Tibial nerve (tissue), 4 donors: ENCODE data around the gene TYRO3.

Source experiments
- EP300 ChIP-seq, 2 donors: sonication (generic); formaldehyde crosslinking; IDR thresholded peaks; one replicate each; pipeline ENCODE4 v1.6.1; 2017; ENCODE audit warnings: antibody characterized with exemption in 2 of 2, mild to moderate bottlenecking in 1 of 2
- POLR2A ChIP-seq, 2 donors: fragments of 450-650 bp; IDR thresholded peaks; one replicate each; pipeline ENCODE4 v1.6.1; 2017; ENCODE audit warnings: antibody characterized with exemption in 2 of 2, mild to moderate bottlenecking in 2 of 2, moderate library complexity in 2 of 2
- TF ChIP-seq, protein P1 (sequence below), 5 experiments: fragments of 200-600 bp in 3 of 5; fragments of 450-650 bp in 2 of 5; sonication (generic) in 3 of 5; IDR thresholded peaks; one replicate each; pipeline ENCODE4 v1.5.1; 2016 to 2019; ENCODE audit warnings: antibody characterized with exemption in 5 of 5, mild to moderate bottlenecking in 3 of 5, moderate library complexity in 2 of 5

DNA sequence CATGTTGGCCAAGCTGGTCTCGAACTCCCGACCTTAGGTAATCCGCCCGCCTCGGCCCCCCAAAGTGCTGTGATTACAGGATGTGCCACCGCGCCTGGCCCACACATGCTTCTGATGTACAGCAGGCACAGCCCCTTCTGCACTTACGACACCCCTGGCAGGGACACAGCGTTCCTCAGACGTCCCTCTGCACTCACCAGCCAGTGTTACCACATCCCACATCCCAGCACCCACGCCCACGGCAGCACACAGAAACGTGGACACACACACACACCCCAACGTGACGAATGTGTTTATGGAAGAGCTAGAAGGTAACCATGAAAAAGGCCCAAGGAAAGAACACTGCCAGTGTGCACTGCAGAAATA is 14.4 kb upstream of the TYRO3 start:
- TF ChIP-seq POLR2A (IDR thresholded peaks at IDR 0.05) (no peak), EP300 (IDR thresholded peaks at IDR 0.05) (no peak)
- TF ChIP-seq, protein P1, sequence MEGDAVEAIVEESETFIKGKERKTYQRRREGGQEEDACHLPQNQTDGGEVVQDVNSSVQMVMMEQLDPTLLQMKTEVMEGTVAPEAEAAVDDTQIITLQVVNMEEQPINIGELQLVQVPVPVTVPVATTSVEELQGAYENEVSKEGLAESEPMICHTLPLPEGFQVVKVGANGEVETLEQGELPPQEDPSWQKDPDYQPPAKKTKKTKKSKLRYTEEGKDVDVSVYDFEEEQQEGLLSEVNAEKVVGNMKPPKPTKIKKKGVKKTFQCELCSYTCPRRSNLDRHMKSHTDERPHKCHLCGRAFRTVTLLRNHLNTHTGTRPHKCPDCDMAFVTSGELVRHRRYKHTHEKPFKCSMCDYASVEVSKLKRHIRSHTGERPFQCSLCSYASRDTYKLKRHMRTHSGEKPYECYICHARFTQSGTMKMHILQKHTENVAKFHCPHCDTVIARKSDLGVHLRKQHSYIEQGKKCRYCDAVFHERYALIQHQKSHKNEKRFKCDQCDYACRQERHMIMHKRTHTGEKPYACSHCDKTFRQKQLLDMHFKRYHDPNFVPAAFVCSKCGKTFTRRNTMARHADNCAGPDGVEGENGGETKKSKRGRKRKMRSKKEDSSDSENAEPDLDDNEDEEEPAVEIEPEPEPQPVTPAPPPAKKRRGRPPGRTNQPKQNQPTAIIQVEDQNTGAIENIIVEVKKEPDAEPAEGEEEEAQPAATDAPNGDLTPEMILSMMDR (IDR thresholded peaks at IDR 0.05) = no peak
